Ascending aorta (tissue), 2 donors: ENCODE data around the gene PSAPL1. TPM values are rescaled to one million over a fixed set of nuclear protein-coding genes. Genes with fewer than 3 reads are reported as not detected.

Experiments
- DNase-seq, 2 donors: peaks; one replicate each; pipeline ENCODE4 v3.0.0-alpha.2; 2019; ENCODE audit warnings: low spot score in 2 of 2
- H3K27ac ChIP-seq, 2 donors: fragments of 200-600 bp; sonication (generic); one replicate each; pipeline ENCODE4 v1.5.1; 2016 to 2017; ENCODE audit warnings: mild to moderate bottlenecking in 1 of 2
- H3K27me3 ChIP-seq: fragments of 200-600 bp; sonication (generic); one replicate; pipeline ENCODE4 v1.5.1; 2017
- H3K36me3 ChIP-seq, 2 donors: fragments of 200-600 bp; sonication (generic); one replicate each; pipeline ENCODE4 v1.5.1; 2016
- H3K4me1 ChIP-seq, 2 donors: fragments of 200-600 bp; sonication (generic); one replicate each; pipeline ENCODE4 v1.5.1; 2016 to 2017; ENCODE audit warnings: mild to moderate bottlenecking in 1 of 2
- H3K4me3 ChIP-seq, 2 donors: fragments of 200-600 bp; sonication (generic); one replicate each; pipeline ENCODE4 v1.5.1; 2016 to 2017; ENCODE audit warnings: mild to moderate bottlenecking in 1 of 2
- H3K9me3 ChIP-seq, 2 donors: fragments of 200-600 bp; sonication (generic); one replicate each; pipeline ENCODE4 v1.5.1; 2016
- intact Hi-C: fragments of 100-400 bp; cut with DNase I; formaldehyde crosslinking; loops from one replicate; pipeline ENCODE4 v1.15.1; 2023
- total RNA-seq: library from RNA; depleted of rRNA; stranded (reverse); fragments of >200 nt; gene quantifications from one replicate; pipeline ENCODE4 v1.1.0, GENCODE V29; 2016
- TF ChIP-seq, protein P1 (sequence below), 3 experiments: fragments of 200-600 bp in 2 of 3; fragments of 450-650 bp in 1 of 3; sonication (generic) in 2 of 3; IDR thresholded peaks; one replicate each; pipeline ENCODE4 v1.5.1; 2016 to 2019; ENCODE audit warnings: antibody characterized with exemption in 3 of 3, mild to moderate bottlenecking in 1 of 3, moderate library complexity in 1 of 3

Gene PSAPL1
- total RNA-seq, 1 donor from 2014 or later = not detected

DNA sequence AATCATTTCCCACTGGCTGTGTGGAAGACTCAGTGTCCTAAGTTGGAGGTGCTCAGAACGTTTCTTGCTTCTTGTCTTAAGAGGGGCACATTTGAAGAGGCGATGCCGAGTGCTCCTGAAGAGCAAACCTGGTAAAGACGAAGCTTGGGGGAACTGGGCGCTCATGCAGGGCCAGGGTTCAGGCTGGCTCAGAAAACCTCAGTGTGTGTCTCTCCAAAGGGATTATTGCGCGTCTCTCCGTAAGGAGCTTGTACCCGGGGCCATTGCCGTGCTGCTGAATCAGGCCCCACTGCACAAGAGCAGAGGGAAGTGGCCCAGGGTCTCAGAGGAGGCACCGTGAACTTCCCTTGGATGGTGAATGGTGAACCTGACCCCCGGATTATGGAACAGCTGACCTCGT, 44.4 kb downstream of the PSAPL1 start:
- Histone ChIP-seq H3K4me1 (no peaks in the 10 kb centered on the region), H3K4me3 (no peak overlapping the region), H3K9me3 (no peaks in the 10 kb centered on the region), H3K36me3 (no peaks in the 10 kb centered on the region), H3K27me3 (no peaks in the 10 kb centered on the region), H3K27ac (no peak overlapping the region)
- intact Hi-C loops = no loop called here
- TF ChIP-seq, protein P1, sequence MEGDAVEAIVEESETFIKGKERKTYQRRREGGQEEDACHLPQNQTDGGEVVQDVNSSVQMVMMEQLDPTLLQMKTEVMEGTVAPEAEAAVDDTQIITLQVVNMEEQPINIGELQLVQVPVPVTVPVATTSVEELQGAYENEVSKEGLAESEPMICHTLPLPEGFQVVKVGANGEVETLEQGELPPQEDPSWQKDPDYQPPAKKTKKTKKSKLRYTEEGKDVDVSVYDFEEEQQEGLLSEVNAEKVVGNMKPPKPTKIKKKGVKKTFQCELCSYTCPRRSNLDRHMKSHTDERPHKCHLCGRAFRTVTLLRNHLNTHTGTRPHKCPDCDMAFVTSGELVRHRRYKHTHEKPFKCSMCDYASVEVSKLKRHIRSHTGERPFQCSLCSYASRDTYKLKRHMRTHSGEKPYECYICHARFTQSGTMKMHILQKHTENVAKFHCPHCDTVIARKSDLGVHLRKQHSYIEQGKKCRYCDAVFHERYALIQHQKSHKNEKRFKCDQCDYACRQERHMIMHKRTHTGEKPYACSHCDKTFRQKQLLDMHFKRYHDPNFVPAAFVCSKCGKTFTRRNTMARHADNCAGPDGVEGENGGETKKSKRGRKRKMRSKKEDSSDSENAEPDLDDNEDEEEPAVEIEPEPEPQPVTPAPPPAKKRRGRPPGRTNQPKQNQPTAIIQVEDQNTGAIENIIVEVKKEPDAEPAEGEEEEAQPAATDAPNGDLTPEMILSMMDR (IDR thresholded peaks at IDR 0.05) = no peak
- DNase-seq = peak in 1 of 2 donors; percentile 56

DNA sequence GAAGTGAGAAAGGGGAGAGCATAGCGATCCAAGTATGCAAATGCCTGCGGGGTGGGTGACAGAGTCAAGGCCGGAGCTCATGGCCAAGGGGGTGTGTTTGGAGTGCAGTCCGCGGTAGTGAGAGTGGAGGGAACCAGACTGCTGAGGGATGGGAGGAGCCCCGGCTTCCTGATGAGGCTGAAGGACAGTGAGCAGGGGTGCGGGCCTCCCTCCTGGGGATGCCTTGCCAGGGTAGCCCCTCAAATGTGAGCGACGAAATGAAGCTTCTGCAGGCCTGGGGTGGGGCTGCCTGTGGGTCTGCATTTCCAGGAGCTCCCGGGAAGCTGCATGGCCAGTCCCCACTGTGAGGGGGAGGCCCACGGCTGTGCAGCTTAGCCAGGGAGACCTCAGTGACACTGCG, 45.0 kb downstream of the PSAPL1 start:
- Histone ChIP-seq H3K4me3 (no peak overlapping the region), H3K4me1 (no peaks in the 10 kb centered on the region), H3K36me3 (no peaks in the 10 kb centered on the region), H3K27ac (no peak overlapping the region), H3K27me3 (no peaks in the 10 kb centered on the region), H3K9me3 (no peaks in the 10 kb centered on the region)
- DNase-seq = peak in 1 of 2 donors; percentile 54
- TF ChIP-seq, protein P1 (IDR thresholded peaks at IDR 0.05) = no peak
- intact Hi-C loops = no loop called here

DNA sequence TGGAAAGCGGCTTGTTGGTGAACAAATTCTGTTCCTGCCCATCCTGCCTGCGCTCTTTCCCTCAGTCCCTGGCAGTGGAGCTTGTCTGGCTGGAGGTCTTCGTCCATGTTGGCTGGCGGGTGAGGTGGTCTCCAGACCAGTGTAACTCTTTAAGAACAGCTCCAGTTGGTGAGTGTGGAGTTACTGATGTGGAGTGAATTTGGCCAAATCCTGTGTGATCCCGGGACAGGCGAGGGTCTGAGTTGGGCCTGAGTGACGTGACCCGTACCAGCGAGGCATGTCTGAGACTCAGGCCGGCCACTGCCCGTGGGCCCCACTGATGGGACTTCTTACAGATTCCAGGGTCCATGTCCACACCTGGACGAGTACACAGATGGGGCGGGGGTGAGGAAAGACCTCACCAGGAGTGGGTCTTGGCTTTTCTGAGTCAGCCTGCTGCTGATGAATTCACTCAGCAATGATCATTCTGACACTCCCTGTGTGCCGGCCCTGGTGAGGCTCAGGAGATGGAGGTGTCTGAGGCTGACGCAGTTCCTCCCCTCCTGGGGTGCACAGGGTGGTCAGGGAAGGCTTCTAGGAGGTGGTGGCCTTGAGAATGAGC, 45.5 kb downstream of the PSAPL1 start:
- Histone ChIP-seq H3K27me3 (no peaks in the 10 kb centered on the region), H3K9me3 (no peaks in the 10 kb centered on the region), H3K4me3 (no peak overlapping the region), H3K36me3 (no peaks in the 10 kb centered on the region), H3K27ac (no peak overlapping the region), H3K4me1 (no peaks in the 10 kb centered on the region)
- DNase-seq = peak in 1 of 2 donors; percentile 27
- TF ChIP-seq, protein P1 (IDR thresholded peaks at IDR 0.05) = no peak
- intact Hi-C loops = no loop called here

DNA sequence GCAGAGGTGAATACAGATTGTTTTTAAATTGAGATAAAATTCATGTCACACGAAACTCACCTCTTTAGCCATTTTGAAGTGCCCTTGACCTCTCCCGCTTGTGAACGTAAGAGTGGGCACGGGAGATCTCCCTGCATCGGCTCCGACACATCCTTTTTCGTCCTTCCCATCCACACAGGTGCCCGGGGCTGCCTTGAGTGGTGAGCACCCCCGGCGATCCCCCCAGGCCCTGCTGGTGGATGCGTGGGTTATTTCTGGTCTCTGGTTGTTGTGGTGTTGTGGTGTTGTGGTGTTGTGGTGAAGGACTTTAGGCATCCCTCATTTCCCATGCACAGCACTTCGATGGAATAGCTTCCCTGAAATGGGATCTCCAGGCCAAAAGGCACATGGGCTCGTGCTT, 46.1 kb downstream of the PSAPL1 start:
- H3K4me1 ChIP-seq = no peaks in the 10 kb centered on the region
- H3K9me3 ChIP-seq = no peaks in the 10 kb centered on the region
- no peaks in the 10 kb centered on the region for H3K36me3 ChIP-seq
- no peaks in the 10 kb centered on the region for H3K27me3 ChIP-seq
- no peak overlapping the region for H3K27ac ChIP-seq
- H3K4me3 ChIP-seq = no peak overlapping the region
- TF ChIP-seq, protein P1 (IDR thresholded peaks at IDR 0.05) = no peak
- intact Hi-C loops = no loop called here
- peak in 1 of 2 donors; percentile 22 for DNase-seq

DNA sequence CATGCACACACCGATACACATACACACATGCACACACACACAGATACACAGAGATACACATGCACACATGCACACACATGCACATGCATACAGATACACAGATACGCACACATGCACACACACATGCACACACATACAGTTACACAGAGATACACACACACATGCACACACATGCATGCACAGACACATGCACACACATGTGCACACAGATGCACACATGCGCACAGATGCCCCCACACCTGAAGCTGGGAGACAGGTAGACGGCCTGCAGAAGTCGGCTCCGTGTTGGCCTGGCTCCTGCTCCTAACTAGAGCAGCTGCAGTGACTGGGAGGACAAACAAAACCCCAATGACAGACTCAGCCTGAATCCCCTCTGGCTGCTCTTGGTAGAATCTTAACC, 46.8 kb downstream of the PSAPL1 start:
- TF ChIP-seq, protein P1 (IDR thresholded peaks at IDR 0.05) = no peak
- H3K36me3 ChIP-seq = no peaks in the 10 kb centered on the region
- DNase-seq = peak in 1 of 2 donors; percentile 38
- intact Hi-C loops = no loop called here
- no peak overlapping the region for H3K27ac ChIP-seq
- no peaks in the 10 kb centered on the region for H3K9me3 ChIP-seq
- no peaks in the 10 kb centered on the region for H3K4me1 ChIP-seq
- no peaks in the 10 kb centered on the region for H3K27me3 ChIP-seq
- no peak overlapping the region for H3K4me3 ChIP-seq
